Measurements from ENCODE around the gene ETFA. TPM values are rescaled to one million over a fixed set of nuclear protein-coding genes. Genes with fewer than 3 reads are reported as not detected.

The ETFA gene
- total and polyA plus RNA-seq, 9 of the 15 experiments (the other 6 are each of a cell fraction or from before 2014, with no cell fraction given) = 130 to 543 (median 232) TPM

DNA sequence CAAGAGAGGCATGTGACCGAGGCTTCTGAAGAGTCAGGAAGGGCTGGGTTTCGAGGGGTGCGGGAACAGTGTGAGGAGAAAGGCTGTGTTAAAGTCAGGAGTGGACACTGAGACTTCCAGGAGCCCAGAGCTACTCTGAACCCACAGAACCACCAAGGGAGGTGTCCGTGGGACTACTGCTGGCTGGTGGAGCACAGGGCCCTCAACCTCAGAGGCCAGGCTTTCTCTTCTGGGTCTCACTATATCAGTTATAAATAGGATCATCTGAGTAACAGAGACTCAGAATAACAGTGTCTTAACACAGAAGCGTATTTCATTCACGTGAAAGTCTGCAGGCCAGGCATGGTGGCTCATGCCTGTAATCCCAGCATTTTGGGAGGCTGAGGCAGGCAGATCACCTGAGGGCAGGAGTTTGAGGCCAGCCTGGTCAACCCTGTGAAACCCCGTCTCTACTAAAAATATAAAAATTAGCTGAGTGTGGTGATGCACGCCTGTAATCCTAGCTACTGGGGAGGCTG is 137.9 kb downstream of the ETFA start (continued):
- TF ChIP-seq, protein P1, sequence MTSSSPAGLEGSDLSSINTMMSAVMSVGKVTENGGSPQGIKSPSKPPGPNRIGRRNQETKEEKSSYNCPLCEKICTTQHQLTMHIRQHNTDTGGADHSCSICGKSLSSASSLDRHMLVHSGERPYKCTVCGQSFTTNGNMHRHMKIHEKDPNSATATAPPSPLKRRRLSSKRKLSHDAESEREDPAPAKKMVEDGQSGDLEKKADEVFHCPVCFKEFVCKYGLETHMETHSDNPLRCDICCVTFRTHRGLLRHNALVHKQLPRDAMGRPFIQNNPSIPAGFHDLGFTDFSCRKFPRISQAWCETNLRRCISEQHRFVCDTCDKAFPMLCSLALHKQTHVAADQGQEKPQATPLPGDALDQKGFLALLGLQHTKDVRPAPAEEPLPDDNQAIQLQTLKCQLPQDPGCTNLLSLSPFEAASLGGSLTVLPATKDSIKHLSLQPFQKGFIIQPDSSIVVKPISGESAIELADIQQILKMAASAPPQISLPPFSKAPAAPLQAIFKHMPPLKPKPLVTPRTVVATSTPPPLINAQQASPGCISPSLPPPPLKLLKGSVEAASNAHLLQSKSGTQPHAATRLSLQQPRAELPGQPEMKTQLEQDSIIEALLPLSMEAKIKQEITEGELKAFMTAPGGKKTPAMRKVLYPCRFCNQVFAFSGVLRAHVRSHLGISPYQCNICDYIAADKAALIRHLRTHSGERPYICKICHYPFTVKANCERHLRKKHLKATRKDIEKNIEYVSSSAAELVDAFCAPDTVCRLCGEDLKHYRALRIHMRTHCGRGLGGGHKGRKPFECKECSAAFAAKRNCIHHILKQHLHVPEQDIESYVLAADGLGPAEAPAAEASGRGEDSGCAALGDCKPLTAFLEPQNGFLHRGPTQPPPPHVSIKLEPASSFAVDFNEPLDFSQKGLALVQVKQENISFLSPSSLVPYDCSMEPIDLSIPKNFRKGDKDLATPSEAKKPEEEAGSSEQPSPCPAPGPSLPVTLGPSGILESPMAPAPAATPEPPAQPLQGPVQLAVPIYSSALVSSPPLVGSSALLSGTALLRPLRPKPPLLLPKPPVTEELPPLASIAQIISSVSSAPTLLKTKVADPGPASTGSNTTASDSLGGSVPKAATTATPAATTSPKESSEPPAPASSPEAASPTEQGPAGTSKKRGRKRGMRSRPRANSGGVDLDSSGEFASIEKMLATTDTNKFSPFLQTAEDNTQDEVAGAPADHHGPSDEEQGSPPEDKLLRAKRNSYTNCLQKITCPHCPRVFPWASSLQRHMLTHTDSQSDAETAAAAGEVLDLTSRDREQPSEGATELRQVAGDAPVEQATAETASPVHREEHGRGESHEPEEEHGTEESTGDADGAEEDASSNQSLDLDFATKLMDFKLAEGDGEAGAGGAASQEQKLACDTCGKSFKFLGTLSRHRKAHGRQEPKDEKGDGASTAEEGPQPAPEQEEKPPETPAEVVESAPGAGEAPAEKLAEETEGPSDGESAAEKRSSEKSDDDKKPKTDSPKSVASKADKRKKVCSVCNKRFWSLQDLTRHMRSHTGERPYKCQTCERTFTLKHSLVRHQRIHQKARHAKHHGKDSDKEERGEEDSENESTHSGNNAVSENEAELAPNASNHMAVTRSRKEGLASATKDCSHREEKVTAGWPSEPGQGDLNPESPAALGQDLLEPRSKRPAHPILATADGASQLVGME (CRISPR knock-in tag; IDR thresholded peaks at IDR 0.05) = no peak
- TF ChIP-seq FOXK1 (CRISPR knock-in tag; IDR thresholded peaks at IDR 0.05; ENCODE audit: borderline replicate concordance) (no peak), RAD51 (IDR thresholded peaks at IDR 0.05; ENCODE audit: borderline replicate concordance, low read depth) (no peak), ARNT (IDR thresholded peaks at IDR 0.05) (no peak), ILF3 (IDR thresholded peaks at IDR 0.05; ENCODE audit: borderline replicate concordance) (no peak), HNRNPK (IDR thresholded peaks at IDR 0.05; ENCODE audit: low read depth, low read length, poor library complexity, severe bottlenecking) (no peak), HCFC1 (IDR thresholded peaks at IDR 0.05; ENCODE audit: low read depth, low read length) (no peak), GTF2A2 (tag; IDR thresholded peaks at IDR 0.05) (no peak)
- TF ChIP-seq, protein P2, sequence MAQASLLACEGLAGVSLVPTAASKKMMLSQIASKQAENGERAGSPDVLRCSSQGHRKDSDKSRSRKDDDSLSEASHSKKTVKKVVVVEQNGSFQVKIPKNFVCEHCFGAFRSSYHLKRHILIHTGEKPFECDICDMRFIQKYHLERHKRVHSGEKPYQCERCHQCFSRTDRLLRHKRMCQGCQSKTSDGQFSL (CRISPR knock-in tag; IDR thresholded peaks at IDR 0.05) = no peak
- TF ChIP-seq, protein P2 (tag; IDR thresholded peaks at IDR 0.05) = no peak
